CD14-positive monocyte (primary cell): ENCODE data around the gene MBIP. TPM values are rescaled to one million over a fixed set of nuclear protein-coding genes. Genes with fewer than 3 reads are reported as not detected.

Source experiments
- DNase-seq, 3 donors: peaks; one replicate each; pipeline ENCODE4 v3.0.0-alpha.2; 2011 to 2022
- H2AFZ ChIP-seq: 2 replicates; pipeline ENCODE4 v1.6.0; 2012; ENCODE audit warnings: mild to moderate bottlenecking, low read depth, low read length, inconsistent platforms; ENCODE audit not compliant: insufficient read depth, poor library complexity, severe bottlenecking
- H3K27ac ChIP-seq, 2 donors: 1 replicate in 1 of 2; 2 replicates in 1 of 2; pipeline ENCODE4 v1.5.1; 2012 to 2013; ENCODE audit warnings: low read length in 2 of 2, control low read depth in 1 of 2, inconsistent platforms in 1 of 2, low read depth in 1 of 2, mild to moderate bottlenecking in 1 of 2
- H3K27me3 ChIP-seq, 2 donors: one replicate each; pipeline versions ENCODE4 v1.6.0 to v1.6.1; 2011 to 2013; ENCODE audit warnings: low read length in 2 of 2; ENCODE audit not compliant: control insufficient read depth in 2 of 2, insufficient read depth in 2 of 2
- H3K36me3 ChIP-seq, 2 donors: replicated peaks in 1 of 2; 1 replicate in 1 of 2; 2 replicates in 1 of 2; pipeline versions ENCODE4 v1.5.1 to v1.6.1; 2012 to 2013; ENCODE audit warnings: low read length in 2 of 2, control low read depth in 1 of 2, inconsistent platforms in 1 of 2, mild to moderate bottlenecking in 1 of 2; ENCODE audit not compliant: insufficient read depth in 2 of 2, control insufficient read depth in 1 of 2
- H3K4me1 ChIP-seq, 2 donors: 1 replicate in 1 of 2; 2 replicates in 1 of 2; pipeline versions ENCODE4 v1.5.1 to v1.6.1; 2012 to 2013; ENCODE audit warnings: low read length in 2 of 2, control low read depth in 1 of 2, inconsistent platforms in 1 of 2, mild to moderate bottlenecking in 1 of 2, moderate library complexity in 1 of 2; ENCODE audit not compliant: insufficient read depth in 2 of 2, control insufficient read depth in 1 of 2
- H3K4me2 ChIP-seq: replicated peaks from 2 replicates; pipeline ENCODE3; 2012; ENCODE audit warnings: low read length, moderate library complexity, mild to moderate bottlenecking; ENCODE audit not compliant: poor library complexity, severe bottlenecking; ENCODE audit errors: extremely low read depth
- H3K4me3 ChIP-seq, 3 experiments: fragments of 200-600 bp in 1 of 3; sonication (generic) in 1 of 3; replicated peaks in 1 of 3; 1 replicate in 2 of 3; 2 replicates in 1 of 3; pipeline ENCODE4 v1.5.1; 2011 to 2013; ENCODE audit warnings: low read length in 3 of 3, mild to moderate bottlenecking in 3 of 3, control low read depth in 2 of 3, low read depth in 2 of 3, inconsistent platforms in 1 of 3, moderate library complexity in 1 of 3
- H3K79me2 ChIP-seq: 2 replicates; pipeline ENCODE4 v1.6.0; 2012; ENCODE audit warnings: mild to moderate bottlenecking, control low read depth, inconsistent platforms, low read length, moderate library complexity; ENCODE audit not compliant: insufficient read depth
- H3K9ac ChIP-seq: 2 replicates; pipeline ENCODE4 v1.6.0; 2017; ENCODE audit warnings: low read length, mild to moderate bottlenecking; ENCODE audit not compliant: insufficient read depth, poor library complexity, severe bottlenecking
- H3K9me3 ChIP-seq, 2 donors: replicated peaks in 1 of 2; 1 replicate in 1 of 2; 2 replicates in 1 of 2; pipeline versions ENCODE4 v1.5.1 to v1.6.1; 2012 to 2013; ENCODE audit warnings: low read length in 2 of 2, control low read depth in 1 of 2; ENCODE audit not compliant: control insufficient read depth in 1 of 2, insufficient read depth in 1 of 2
- H4K20me1 ChIP-seq: 2 replicates; pipeline ENCODE4 v1.6.0; 2012; ENCODE audit warnings: mild to moderate bottlenecking, low read length, control low read depth, moderate library complexity; ENCODE audit not compliant: insufficient read depth
- H3K27ac Mint-ChIP-seq, 7 donors: one replicate each; pipeline ENCODE4 v1.8.0; 2020; ENCODE audit warnings: mild to moderate bottlenecking in 7 of 7, mixed read lengths in 7 of 7, moderate library complexity in 6 of 7, inconsistent platforms in 2 of 7
- H3K27me3 Mint-ChIP-seq, 3 donors: one replicate each; pipeline ENCODE4 v1.8.0; 2021 to 2022; ENCODE audit warnings: low read depth in 3 of 3, mild to moderate bottlenecking in 3 of 3, mixed read lengths in 3 of 3, moderate library complexity in 3 of 3, inconsistent platforms in 1 of 3
- H3K36me3 Mint-ChIP-seq, 2 donors: one replicate each; pipeline ENCODE4 v1.8.0; 2020; ENCODE audit warnings: mixed read lengths in 2 of 2, inconsistent platforms in 1 of 2, mild to moderate bottlenecking in 1 of 2
- H3K4me1 Mint-ChIP-seq: one replicate; pipeline ENCODE4 v1.8.0; 2020; ENCODE audit warnings: mild to moderate bottlenecking, mixed read lengths
- H3K4me3 Mint-ChIP-seq, 2 donors: one replicate each; pipeline ENCODE4 v1.8.0; 2020; ENCODE audit warnings: mild to moderate bottlenecking in 2 of 2, mixed read lengths in 2 of 2, moderate library complexity in 1 of 2
- H3K9me3 Mint-ChIP-seq, 7 donors: one replicate each; pipeline ENCODE4 v1.8.0; 2020 to 2022; ENCODE audit warnings: mixed read lengths in 7 of 7, mild to moderate bottlenecking in 6 of 7, moderate library complexity in 6 of 7, inconsistent platforms in 2 of 7
- CTCF ChIP-seq: fragments of 200-600 bp; IDR thresholded peaks from one replicate; pipeline ENCODE4 v1.8.0; 2022; ENCODE audit warnings: antibody characterized with exemption, mild to moderate bottlenecking
- WGBS: methylation state at CpG from one replicate; pipeline ENCODE4 v1.1.5; 2013; ENCODE audit warnings: missing lambda C conversion rate; ENCODE audit not compliant: insufficient coverage; 5-methylcytosine and 5-hydroxymethylcytosine counted together
- intact Hi-C, 2 donors: fragments of 100-400 bp; cut with micrococcal nuclease; formaldehyde crosslinking; loops; one replicate each; pipeline versions ENCODE4 v1.15.0 to v1.15.1; 2023
- polyA plus RNA-seq, 3 donors: library from polyadenylated mRNA; depleted of rRNA in 1 of 3; unstranded in 2 of 3; stranded (reverse) in 1 of 3; fragments of 300-500 nt in 2 of 3; fragments of >200 nt in 1 of 3; fragmentation: Illumina TruSeq in 2 of 3; gene quantifications; 1 replicate in 2 of 3; 2 replicates in 1 of 3; pipeline ENCODE4 v1.2.3, GENCODE V29; 2012 to 2021

The MBIP gene
- polyA plus RNA-seq, 3 donors, result 6.6 to 9.1 (median 8.0) TPM

- H3K27ac ChIP-seq, result no peak overlapping the region
- H3K4me2 ChIP-seq, result no peak overlapping the region
- 100% methylated on average over 1 of the region's 4 CpGs for WGBS
- Mint-ChIP-seq H3K27ac (no peak overlapping the region), H3K4me3 (no peak overlapping the region), H3K27me3 (peaks cover 0 to 8% (median 3%) of the 10 kb centered on the region in 3 donors), H3K36me3 (peaks cover 25% of the 10 kb centered on the region in 2 donors), H3K9me3 (no peaks in the 10 kb centered on the region), H3K4me1 (peaks cover 21% of the 10 kb centered on the region)
- TF ChIP-seq CTCF, result no peak
- no peak overlapping the region for H2AFZ ChIP-seq
- peaks cover 13 to 21% of the 10 kb centered on the region in 2 donors for H3K4me1 ChIP-seq
- no peaks in the 10 kb centered on the region for H3K79me2 ChIP-seq
- intact Hi-C loops, result no loop called here
- H3K27me3 ChIP-seq, result no peaks in the 10 kb centered on the region
- H3K4me3 ChIP-seq, result no peak overlapping the region
- peaks cover 19 to 34% of the 10 kb centered on the region in 2 donors for H3K36me3 ChIP-seq
- no peak for DNase-seq
- no peak overlapping the region for H3K9ac ChIP-seq
- no peaks in the 10 kb centered on the region for H3K9me3 ChIP-seq
- no peaks in the 10 kb centered on the region for H4K20me1 ChIP-seq
Measured at GRCh38 chr14:36294543-36294942, 25.9 kb downstream of the MBIP start.

- Mint-ChIP-seq H3K27ac (peak overlapping the region; percentile 42 to 88 (median 68)), H3K4me3 (no peak overlapping the region), H3K9me3 (no peaks in the 10 kb centered on the region), H3K4me1 (peaks cover 21% of the 10 kb centered on the region), H3K27me3 (peaks cover 0 to 8% (median 3%) of the 10 kb centered on the region in 3 donors), H3K36me3 (peaks cover 18 to 20% of the 10 kb centered on the region in 2 donors)
- WGBS, result no CpG with 5 or more reads among the region's 1 CpG
- no peak overlapping the region for H3K9ac ChIP-seq
- intact Hi-C loops, result no loop called here
- H3K4me2 ChIP-seq, result peak overlapping the region; percentile 36
- H3K36me3 ChIP-seq, result peaks cover 19 to 28% of the 10 kb centered on the region in 2 donors
- TF ChIP-seq CTCF, result no peak
- H2AFZ ChIP-seq, result no peak overlapping the region
- no peak overlapping the region for H3K4me3 ChIP-seq
- H3K79me2 ChIP-seq, result no peaks in the 10 kb centered on the region
- H3K9me3 ChIP-seq, result no peaks in the 10 kb centered on the region
- peak; percentile 63 to 72 (median 69) for DNase-seq
- no peaks in the 10 kb centered on the region for H4K20me1 ChIP-seq
- peak overlapping the region; percentile 28 to 40 for H3K27ac ChIP-seq
- peaks cover 13 to 21% of the 10 kb centered on the region in 2 donors for H3K4me1 ChIP-seq
- H3K27me3 ChIP-seq, result no peaks in the 10 kb centered on the region
Measured at GRCh38 chr14:36293824-36294223, 26.6 kb downstream of the MBIP start.
